ENCODE data around the gene WDR70.

The WDR70 gene

DNA sequence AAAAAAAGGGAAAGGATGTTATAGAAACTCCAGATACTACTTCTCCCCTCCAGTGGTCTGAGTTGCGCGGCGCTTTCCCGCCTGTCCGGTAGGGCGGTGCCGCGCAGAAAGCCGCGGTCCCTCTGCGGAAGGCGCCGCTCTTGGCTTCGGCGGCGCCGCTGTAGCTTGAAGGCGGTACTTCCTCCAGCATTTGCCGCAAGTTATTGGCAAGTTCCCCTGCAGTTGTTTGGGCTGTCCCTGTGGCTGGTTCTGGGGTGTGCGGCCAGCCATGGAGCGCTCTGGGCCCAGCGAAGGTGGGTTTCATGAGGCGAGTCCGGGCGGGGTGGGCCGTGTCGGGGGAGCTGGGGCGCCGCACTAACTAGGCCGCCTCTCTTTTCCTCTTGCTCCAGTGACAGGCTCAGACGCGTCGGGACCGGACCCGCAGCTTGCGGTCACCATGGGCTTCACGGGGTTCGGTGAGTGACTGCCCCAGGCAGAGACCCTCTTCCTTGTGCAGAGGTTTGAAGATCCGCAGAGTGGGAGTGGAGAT lies at the start of gene WDR70:
Gene WDR70, plus strand, starts transcription at position 219 of the 529 bp plus-strand sequence. Its CDS starts 50 bp downstream, at position 269.
- TF ChIP-seq, protein P1, sequence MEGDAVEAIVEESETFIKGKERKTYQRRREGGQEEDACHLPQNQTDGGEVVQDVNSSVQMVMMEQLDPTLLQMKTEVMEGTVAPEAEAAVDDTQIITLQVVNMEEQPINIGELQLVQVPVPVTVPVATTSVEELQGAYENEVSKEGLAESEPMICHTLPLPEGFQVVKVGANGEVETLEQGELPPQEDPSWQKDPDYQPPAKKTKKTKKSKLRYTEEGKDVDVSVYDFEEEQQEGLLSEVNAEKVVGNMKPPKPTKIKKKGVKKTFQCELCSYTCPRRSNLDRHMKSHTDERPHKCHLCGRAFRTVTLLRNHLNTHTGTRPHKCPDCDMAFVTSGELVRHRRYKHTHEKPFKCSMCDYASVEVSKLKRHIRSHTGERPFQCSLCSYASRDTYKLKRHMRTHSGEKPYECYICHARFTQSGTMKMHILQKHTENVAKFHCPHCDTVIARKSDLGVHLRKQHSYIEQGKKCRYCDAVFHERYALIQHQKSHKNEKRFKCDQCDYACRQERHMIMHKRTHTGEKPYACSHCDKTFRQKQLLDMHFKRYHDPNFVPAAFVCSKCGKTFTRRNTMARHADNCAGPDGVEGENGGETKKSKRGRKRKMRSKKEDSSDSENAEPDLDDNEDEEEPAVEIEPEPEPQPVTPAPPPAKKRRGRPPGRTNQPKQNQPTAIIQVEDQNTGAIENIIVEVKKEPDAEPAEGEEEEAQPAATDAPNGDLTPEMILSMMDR (IDR thresholded peaks at IDR 0.05) = peak; percentile 64

DNA sequence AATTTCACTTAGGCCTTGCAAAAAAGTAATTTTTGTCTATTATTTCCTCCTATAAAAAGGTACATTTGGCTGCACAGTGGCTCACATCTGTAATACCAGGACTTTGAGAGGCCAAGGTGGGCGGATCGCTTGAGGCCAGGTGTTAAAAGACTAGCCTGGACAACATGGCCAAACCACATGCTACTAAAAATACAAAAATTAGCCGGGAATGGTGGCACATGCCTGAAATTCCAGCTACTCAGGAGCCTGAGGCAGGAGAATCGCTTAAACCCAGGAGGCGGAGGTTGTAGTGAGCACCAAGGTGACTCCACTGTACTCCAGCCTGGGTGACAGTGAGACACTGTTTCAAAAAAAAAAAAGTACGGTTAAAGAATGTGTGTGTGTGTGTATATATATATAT lies 24.0 kb upstream of the WDR70 start:
- TF ChIP-seq, protein P1 (IDR thresholded peaks at IDR 0.05) = no peak

DNA sequence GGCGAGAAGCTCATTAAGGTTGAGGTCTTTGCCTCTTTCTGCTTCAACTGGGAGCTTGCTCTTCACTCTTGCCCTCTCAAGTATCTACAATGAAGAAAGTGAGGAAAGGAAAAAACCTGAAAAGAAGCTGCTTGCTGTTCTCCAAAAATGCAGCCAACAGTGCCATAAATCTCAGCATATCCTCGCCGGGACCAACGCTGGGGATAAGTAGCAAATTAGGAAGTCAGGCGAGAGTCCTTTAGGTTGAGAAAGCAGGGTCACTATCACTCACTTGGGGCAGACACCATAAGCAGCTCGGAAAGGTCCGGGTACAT lies 8.6 kb upstream of the WDR70 start:
- TF ChIP-seq, protein P1 (IDR thresholded peaks at IDR 0.05) = no peak

DNA sequence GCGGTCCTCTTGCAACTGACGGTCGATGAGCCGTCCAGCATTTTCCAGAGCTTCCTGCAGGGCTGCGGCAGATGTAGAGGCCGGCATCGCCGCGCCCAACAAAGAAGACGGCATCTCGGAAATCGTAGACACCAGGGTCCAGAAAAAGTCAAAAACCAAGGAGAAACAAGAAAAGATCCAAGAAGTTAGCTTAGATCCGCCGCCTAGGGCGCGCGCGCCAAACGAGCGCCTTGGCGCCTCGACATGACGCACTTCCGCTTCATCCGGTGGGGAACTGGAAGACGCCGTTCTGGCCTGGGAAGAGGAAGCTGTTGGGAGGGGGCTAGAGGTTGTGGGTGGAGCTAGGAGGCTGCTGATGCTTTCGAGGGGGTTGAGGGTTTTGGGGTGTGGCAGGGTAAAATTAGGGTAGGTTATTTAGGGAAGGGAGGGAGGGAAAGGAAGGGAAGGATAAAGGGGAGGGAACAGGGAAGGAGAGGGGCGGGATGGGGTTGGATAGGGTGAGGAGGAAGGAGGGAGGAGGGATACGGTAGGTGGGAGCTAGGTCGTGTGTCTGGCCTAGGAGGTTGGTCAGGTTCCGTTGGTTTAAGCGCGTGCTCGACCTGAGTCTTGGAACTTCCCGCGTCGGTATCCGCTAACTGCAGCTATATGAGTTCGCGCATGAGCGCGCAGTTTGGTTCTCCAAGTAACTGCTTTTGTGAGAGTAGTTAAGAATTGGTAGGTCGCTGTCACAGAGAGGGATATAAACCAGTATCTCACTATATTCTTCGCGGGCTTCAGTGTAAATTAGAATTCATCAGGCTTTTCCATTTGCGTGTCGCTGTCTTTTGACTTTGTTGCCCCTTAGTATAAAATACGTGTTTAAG lies 8.0 kb upstream of the WDR70 start, which contains the start of gene NUP155:
Gene NUP155, minus strand, starts transcription at position 243 of the 863 bp plus-strand sequence. Its CDS starts 129 bp downstream, at position 114.
- TF ChIP-seq, protein P1 (IDR thresholded peaks at IDR 0.05) = no peak

DNA sequence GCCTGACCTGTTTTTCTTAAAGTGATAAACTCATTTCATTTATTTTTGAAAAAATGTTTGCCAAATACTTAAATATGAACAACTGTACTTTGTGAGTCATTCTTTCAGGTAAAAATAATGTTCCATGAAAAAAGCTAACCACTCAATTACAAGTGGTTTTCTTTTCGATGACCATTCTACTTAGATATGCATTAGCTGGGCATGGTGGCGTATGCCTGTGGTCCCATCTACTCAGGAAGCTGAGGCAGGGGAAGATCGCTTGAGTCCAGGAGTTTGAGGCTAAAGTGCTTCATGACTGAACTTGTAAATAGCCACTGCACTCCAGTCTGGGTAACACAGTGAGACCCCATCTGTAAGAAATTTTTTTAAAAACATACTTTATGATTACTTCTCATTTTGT lies 4.0 kb upstream of the WDR70 start:
- TF ChIP-seq, protein P1 (IDR thresholded peaks at IDR 0.05) = no peak

DNA sequence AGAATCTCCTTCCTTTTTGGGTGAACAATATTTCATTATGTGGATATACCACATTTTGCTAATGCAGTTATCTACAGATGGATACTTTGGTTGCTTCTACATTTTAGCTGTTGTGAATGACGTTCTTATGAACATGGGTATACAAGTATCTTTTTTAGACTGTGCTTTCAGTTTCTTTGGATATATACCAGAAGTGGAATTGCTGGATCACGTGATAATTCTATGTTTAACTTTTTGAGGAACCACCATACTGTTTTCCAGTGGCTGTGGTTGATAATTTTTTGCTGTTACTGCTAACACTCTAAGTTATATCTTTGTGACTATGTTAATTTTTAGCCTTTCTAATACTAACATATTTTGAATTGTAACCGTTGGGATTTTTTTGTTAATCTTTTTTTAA lies 12.5 kb downstream of the WDR70 start:
- TF ChIP-seq, protein P1 (IDR thresholded peaks at IDR 0.05) = no peak

DNA sequence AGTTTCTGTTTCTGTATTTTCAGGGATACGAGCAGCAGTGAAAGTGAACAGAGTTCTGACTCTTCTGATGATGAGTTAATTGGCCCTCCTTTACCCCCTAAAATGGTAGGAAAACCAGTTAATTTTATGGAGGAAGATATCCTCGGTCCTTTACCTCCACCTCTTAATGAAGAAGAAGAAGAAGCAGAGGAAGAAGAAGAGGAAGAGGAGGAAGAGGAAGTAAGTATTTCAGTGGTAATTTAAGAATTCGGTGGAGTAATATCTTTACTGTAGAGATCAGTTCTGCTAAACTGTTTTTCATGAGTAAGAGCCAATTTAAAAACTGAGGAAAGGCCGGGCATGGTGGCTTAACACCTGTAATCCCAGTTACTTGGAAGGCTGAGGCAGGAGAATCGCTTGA lies 17.2 kb downstream of the WDR70 start:
- TF ChIP-seq, protein P1 (IDR thresholded peaks at IDR 0.05) = no peak

Measured in LNCAP (cell line).